NCI-H1092 treated with DMSO at 0.1 percent for 48 hours (cell line): ENCODE data around the gene SLC34A1.
"Not testable (repeated sequence)": the region's sequence is repeated elsewhere in the genome, so short reads cannot be mapped to it uniquely, and the experiment has no call there.

Experiments
- DNase-seq: peaks from one replicate; lab custom pipeline; 2025; lab: John Stamatoyannopoulos, UW

The SLC34A1 gene

GRCh38 chr5:177412603-177413233 lies 28.5 kb downstream of the SLC34A1 start:
- no peak for DNase-seq

DNA sequence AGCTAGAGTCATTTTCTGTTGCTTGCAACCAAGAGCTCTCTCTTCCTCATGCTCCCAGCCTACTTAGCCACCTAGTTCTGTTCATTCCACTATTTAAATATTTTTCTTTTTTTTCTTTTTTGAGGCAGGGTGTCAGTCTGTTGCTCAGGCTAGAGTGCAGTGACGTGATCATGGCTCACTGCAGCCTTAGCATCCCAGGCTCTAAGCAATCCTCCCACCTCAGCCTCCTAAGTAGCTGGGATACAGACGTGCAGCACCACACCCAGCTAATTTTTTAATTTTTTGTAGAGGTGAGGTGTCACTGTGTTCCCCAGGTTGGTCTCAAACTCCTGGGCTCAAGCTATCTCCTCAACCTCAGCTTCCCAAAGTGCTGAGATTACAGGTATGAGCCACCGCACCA lies 30.2 kb downstream of the SLC34A1 start:
- no peak for DNase-seq

DNA sequence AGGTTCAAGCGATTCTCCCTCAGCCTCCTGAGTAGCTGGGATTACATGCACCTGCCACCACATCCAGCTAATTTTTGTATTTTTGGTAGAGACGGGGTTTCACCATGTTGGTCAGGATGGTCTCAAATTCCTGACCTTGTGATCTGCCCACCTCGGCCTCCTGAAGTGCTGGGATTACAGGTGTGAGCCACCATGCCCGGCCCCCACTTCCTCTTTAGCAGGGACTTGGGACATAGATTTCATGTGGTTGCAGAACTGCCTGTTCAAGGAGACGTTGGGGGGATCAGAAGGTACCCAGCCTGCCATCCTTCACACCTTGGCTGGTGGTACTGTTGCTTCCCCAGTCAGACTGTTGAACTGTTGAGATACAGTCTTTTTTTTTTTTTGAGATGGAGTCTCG lies 32.8 kb downstream of the SLC34A1 start:
- not testable (repeated sequence) for DNase-seq

- DNase-seq = no peak
These were observed 34.8 kb downstream of the SLC34A1 start for GRCh38 chr5:177419046-177419445.

DNA sequence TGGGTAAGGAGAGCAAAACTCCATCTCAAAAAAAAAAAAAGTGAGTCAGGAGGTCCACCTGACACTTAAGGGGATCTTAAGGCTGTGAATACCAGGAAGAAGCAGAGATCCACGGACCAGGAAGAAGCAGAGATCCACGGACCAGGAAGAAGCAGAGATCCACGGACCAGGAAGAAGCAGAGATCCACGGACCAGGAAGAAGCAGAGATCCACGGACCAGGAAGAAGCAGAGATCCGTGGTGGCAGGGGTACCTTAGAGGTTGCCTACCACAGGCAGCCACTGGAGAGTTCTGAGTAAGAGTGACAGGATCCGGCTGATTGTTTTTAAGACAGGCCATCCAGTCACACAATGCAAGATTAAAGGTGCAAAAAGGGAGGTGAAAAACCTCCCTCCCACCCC lies 36.2 kb downstream of the SLC34A1 start:
- DNase-seq = not testable (repeated sequence)

DNA sequence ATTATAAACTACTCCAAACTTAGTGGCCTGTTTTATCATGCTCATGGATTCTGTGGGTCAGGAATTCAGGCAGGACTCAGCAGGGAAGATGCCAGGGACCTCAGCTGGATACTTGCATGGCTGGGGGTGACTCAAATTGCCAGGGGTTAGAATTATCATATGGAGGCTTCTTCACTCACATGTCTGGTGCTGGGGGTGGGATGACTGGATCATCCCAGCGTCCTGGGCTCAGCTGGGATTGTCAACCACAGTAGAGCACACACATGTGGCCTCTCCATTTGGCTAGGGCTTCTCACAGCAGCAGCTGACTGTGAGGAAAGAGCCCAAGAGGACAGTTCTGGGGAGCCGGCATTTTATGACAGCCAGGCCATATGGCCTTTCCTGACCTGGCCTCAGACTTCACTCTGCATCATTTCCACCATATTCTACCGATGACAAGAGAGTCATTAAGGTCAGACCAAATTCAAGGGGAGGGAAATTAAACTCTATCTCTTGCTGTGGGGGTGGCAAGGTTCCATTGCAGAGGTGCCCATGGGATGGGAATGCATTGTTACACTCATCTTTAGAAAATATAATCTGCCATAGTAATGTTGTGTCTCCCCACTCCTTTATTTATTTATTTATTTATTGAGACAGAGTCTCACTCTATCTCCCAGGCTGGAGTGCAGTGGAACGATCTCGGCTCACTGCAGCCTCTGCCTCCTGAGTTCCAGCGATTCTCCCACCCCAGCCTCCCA lies 37.0 kb downstream of the SLC34A1 start:
- DNase-seq = no peak

- no peak for DNase-seq
These were observed 39.4 kb downstream of the SLC34A1 start for GRCh38 chr5:177423671-177424070.

GRCh38 chr5:177425196-177425800 lies 41.1 kb downstream of the SLC34A1 start:
- no peak for DNase-seq

GRCh38 chr5:177425801-177426565 lies 41.7 kb downstream of the SLC34A1 start:
- DNase-seq = peak; percentile 99

- DNase-seq = no peak
These were observed 42.5 kb downstream of the SLC34A1 start, which contains the start of gene GRK6 for GRCh38 chr5:177426566-177427210. Gene GRK6 (plus strand): TSS chr5:177426676. CDS start chr5:177426846, 170 bp downstream.

- no peak for DNase-seq
These were observed 43.1 kb downstream of the SLC34A1 start for GRCh38 chr5:177427211-177427822.

GRCh38 chr5:177427919-177428573 lies 43.8 kb downstream of the SLC34A1 start:
- DNase-seq = no peak

- DNase-seq = no peak
These were observed 44.5 kb downstream of the SLC34A1 start for GRCh38 chr5:177428574-177429217.

DNA sequence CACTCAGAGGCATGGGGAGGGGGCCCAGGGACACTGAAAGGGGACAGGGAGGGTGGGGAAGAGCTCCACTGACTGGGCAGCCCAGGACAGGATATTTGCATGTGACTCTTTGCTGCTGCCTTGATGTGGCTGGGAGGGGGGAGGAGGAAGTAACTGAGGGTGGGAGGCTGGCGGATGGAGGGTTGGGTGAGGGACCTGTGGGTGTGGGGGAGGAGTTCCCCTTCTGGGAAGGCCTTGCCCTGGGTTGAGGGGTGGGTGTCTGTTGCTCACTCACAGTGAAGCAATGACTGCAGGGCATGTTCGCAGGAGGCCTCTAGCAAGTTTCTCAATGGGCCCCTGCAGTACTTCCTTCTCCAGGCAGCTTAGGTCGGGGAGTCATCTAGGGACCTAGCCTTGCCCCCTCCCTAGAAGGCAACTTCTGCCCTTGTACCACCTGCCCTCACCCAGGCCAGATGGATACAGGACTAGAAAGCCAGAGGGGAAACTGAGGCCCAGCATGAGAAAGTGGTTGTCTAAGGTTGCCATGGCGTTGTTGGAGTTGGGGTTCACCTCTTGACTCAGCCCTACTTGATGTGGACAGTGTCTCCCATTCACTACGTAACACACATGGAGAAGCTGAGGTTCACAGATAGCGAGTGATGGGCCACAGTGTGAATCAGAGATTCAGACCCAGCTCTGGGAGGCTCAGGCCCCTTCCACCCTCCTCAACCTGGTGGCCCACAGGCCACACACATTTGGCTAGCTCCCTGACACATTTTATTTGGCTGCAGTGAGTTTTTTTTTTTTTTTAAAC lies 45.2 kb downstream of the SLC34A1 start:
- DNase-seq = no peak

DNA sequence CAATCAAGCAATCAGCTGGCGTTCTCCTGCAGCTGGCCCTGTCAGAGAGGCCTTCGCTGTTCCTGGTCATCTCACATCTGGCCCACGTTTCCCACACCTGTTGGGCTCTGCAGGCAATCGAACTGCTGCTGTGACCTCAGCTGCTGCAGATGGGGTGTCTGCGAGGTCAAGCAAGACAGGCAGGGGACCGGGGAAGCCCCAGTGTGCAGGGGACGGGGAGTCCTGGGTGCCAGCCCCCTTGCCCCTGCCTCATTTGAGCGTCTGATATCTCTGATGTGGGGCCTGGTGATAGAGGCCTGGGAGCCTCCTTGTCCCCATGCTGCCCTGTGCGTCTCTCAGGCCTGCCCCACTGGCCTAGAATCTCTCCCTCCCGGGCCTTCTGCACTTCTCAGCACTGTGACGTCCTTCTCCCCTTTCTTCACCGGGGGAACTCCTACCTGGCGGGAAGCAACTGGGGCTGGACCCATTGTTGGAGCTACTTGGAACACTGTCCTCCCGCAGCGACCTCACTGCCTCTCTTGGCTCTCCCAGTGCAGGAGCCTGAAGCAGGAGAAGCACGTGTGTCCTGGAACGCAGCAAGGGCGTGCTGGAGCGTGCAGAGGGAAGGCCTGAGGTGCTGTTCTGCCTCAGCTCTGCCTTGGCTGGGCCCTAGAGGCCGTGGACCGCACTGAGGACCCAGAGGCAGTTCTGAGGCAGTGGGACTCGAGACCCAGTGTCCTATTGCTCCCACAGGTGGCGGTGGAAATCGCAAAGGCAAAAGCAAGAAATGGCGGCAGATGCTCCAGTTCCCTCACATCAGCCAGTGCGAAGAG lies 46.1 kb downstream of the SLC34A1 start:
- no peak for DNase-seq

GRCh38 chr5:177430972-177431316 lies 46.7 kb downstream of the SLC34A1 start:
- no peak for DNase-seq

DNA sequence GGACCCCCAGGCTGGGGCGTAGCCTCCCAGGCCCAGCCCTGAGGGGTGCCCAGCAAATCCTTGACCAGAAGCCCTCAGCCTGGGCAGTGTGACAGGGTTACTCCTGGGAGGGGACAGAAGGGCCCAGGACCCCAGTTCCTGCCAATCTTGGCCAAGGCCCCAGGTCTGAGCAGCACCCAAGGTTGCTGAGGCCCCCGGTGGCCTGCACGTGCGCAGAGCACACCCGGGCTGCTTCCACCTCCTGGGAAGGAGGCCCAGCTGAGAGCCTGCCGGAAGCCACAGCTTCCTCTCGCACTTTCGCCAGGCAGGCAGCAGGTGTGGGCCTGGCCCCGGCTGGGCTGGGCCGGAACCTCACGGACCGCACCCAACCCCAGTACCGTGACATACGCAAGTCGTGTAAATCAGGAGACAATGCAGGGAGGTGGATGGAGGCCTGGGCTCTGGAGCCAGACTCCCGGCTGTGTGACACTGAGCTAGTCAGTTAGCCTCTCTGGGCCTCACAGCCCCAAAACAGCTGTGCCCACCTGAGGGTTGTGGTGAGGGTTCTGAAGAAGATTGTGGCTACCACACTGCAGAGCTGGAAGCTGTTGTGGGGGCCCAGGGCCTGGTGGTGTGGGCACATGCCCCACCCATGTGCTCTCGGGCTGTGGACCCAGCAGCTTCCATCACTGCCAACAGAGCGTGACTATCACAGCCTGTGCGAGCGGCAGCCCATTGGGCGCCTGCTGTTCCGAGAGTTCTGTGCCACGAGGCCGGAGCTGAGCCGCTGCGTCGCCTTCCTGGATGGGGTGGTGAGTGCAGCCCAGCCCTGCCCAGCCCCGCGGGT lies 47.3 kb downstream of the SLC34A1 start:
- DNase-seq = no peak
